Thymus (tissue), 11 donors: ENCODE data around the gene AEBP1. TPM values are rescaled to one million over a fixed set of nuclear protein-coding genes. Genes with fewer than 3 reads are reported as not detected.

Source experiments
- DNase-seq, 9 donors: peaks; one replicate each; pipeline ENCODE4 v3.0.0-alpha.2; 2013; ENCODE audit warnings: low spot score in 9 of 9, low read depth in 6 of 9, missing footprints in 1 of 9
- H3K27ac ChIP-seq, 2 donors: one replicate each; pipeline ENCODE4 v1.5.1; 2013; ENCODE audit warnings: control low read depth in 1 of 2, low read depth in 1 of 2, low read length in 1 of 2, mild to moderate bottlenecking in 1 of 2, moderate library complexity in 1 of 2
- H3K27me3 ChIP-seq, 2 donors: one replicate each; pipeline ENCODE4 v1.5.1; 2013; ENCODE audit warnings: low read length in 1 of 2; ENCODE audit not compliant: control insufficient read depth in 2 of 2, insufficient read depth in 1 of 2
- H3K36me3 ChIP-seq, 2 donors: one replicate each; pipeline ENCODE4 v1.5.1; 2013; ENCODE audit warnings: low read length in 1 of 2, mild to moderate bottlenecking in 1 of 2, moderate library complexity in 1 of 2; ENCODE audit not compliant: control insufficient read depth in 2 of 2, insufficient read depth in 2 of 2
- H3K4me1 ChIP-seq, 2 donors: one replicate each; pipeline ENCODE4 v1.5.1; 2013; ENCODE audit warnings: low read length in 2 of 2; ENCODE audit not compliant: control insufficient read depth in 2 of 2, insufficient read depth in 2 of 2
- H3K4me3 ChIP-seq, 2 donors: one replicate each; pipeline ENCODE4 v1.5.1; 2013; ENCODE audit warnings: low read length in 2 of 2, control low read depth in 1 of 2, mild to moderate bottlenecking in 1 of 2
- H3K9me3 ChIP-seq, 2 donors: one replicate each; pipeline ENCODE4 v1.5.1; 2013; ENCODE audit warnings: low read length in 1 of 2, mild to moderate bottlenecking in 1 of 2; ENCODE audit not compliant: control insufficient read depth in 2 of 2, insufficient read depth in 1 of 2
- WGBS: extraction: QIAGEN DNeasy Blood & Tissue Kit; methylation state at CpG from one replicate; pipeline ENCODE4 v1.1.7; 2013; 5-methylcytosine and 5-hydroxymethylcytosine counted together
- polyA plus RNA-seq: library from polyadenylated mRNA; stranded (reverse); fragments of 200-250 nt; gene quantifications from one replicate; pipeline ENCODE4 v1.2.3, GENCODE V29; 2013
- total RNA-seq: library from RNA; stranded (reverse); fragments of 120-200 nt; gene quantifications from one replicate; pipeline ENCODE4 v1.2.4, GENCODE V29; 2013
- donor health status: healthy.

The AEBP1 gene
- total and polyA plus RNA-seq, 2 donors, result 57.4 to 126 TPM

- WGBS, result 98% methylated on average over 21 of the region's 21 CpGs
- no peak overlapping the region for H3K27ac ChIP-seq
Observed at GRCh38 chr7:44060091-44060947, 43.8 kb upstream of the AEBP1 start.

GRCh38 chr7:44060948-44061644, 43.0 kb upstream of the AEBP1 start:
- no peak overlapping the region for H3K27ac ChIP-seq
- H3K27me3 ChIP-seq, result peaks cover 0 to 26% of the 10 kb centered on the region in 2 donors
- no peaks in the 10 kb centered on the region for H3K9me3 ChIP-seq
- peaks cover 63 to 68% of the 10 kb centered on the region in 2 donors for H3K36me3 ChIP-seq
- peaks cover 2 to 26% of the 10 kb centered on the region in 2 donors for H3K4me1 ChIP-seq
- 93% methylated on average over 8 of the region's 8 CpGs for WGBS
- H3K4me3 ChIP-seq, result no peak overlapping the region
- DNase-seq, result no peak

More at GRCh38 chr7:44060091-44060947, 43.8 kb upstream of the AEBP1 start:
- Histone ChIP-seq H3K4me1 (peaks cover 2 to 18% of the 10 kb centered on the region in 2 donors), H3K36me3 (peaks cover 68 to 70% of the 10 kb centered on the region in 2 donors), H3K27me3 (peaks cover 0 to 19% of the 10 kb centered on the region in 2 donors), H3K4me3 (no peak overlapping the region), H3K9me3 (no peaks in the 10 kb centered on the region)
- DNase-seq, result no peak

- no peak for DNase-seq
- Histone ChIP-seq H3K27ac (no peak overlapping the region), H3K4me1 (peaks cover 5 to 32% of the 10 kb centered on the region in 2 donors), H3K4me3 (no peak overlapping the region), H3K36me3 (peaks cover 57 to 62% of the 10 kb centered on the region in 2 donors), H3K27me3 (peaks cover 0 to 26% of the 10 kb centered on the region in 2 donors), H3K9me3 (no peaks in the 10 kb centered on the region)
- 90% methylated on average over 8 of the region's 8 CpGs for WGBS
Observed at GRCh38 chr7:44061645-44062179, 42.4 kb upstream of the AEBP1 start.

GRCh38 chr7:44062180-44062902, 41.8 kb upstream of the AEBP1 start:
- WGBS, result 91% methylated on average over 11 of the region's 11 CpGs
- Histone ChIP-seq H3K4me1 (peaks cover 5 to 37% of the 10 kb centered on the region in 2 donors), H3K27me3 (peaks cover 0 to 26% of the 10 kb centered on the region in 2 donors), H3K27ac (no peak overlapping the region), H3K4me3 (no peak overlapping the region), H3K36me3 (peaks cover 51 to 56% of the 10 kb centered on the region in 2 donors), H3K9me3 (no peaks in the 10 kb centered on the region)
- DNase-seq, result no peak

- Histone ChIP-seq H3K27me3 (peaks cover 0 to 26% of the 10 kb centered on the region in 2 donors), H3K36me3 (peaks cover 45 to 50% of the 10 kb centered on the region in 2 donors), H3K9me3 (no peaks in the 10 kb centered on the region), H3K4me3 (no peak overlapping the region), H3K4me1 (peaks cover 5 to 37% of the 10 kb centered on the region in 2 donors), H3K27ac (no peak overlapping the region)
- 95% methylated on average over 3 of the region's 3 CpGs for WGBS
- no peak for DNase-seq
Observed at GRCh38 chr7:44062903-44063295, 41.2 kb upstream of the AEBP1 start.

- 93% methylated on average over 10 of the region's 10 CpGs for WGBS
- Histone ChIP-seq H3K4me3 (no peak overlapping the region), H3K27me3 (peaks cover 0 to 26% of the 10 kb centered on the region in 2 donors), H3K36me3 (peaks cover 39 to 44% of the 10 kb centered on the region in 2 donors), H3K27ac (no peak overlapping the region), H3K9me3 (no peaks in the 10 kb centered on the region), H3K4me1 (peaks cover 5 to 37% of the 10 kb centered on the region in 2 donors)
- no peak for DNase-seq
Observed at GRCh38 chr7:44063547-44063893, 40.6 kb upstream of the AEBP1 start.

GRCh38 chr7:44063894-44064651, 40.1 kb upstream of the AEBP1 start:
- no peak overlapping the region for H3K27ac ChIP-seq
- peaks cover 33 to 38% of the 10 kb centered on the region in 2 donors for H3K36me3 ChIP-seq
- 81% methylated on average over 16 of the region's 16 CpGs for WGBS
- DNase-seq, result no peak
- no peak overlapping the region for H3K4me3 ChIP-seq
- peaks cover 5 to 37% of the 10 kb centered on the region in 2 donors for H3K4me1 ChIP-seq
- no peaks in the 10 kb centered on the region for H3K9me3 ChIP-seq
- peaks cover 0 to 26% of the 10 kb centered on the region in 2 donors for H3K27me3 ChIP-seq

- 62% methylated on average over 33 of the region's 33 CpGs for WGBS
- no peak for DNase-seq
- Histone ChIP-seq H3K9me3 (no peaks in the 10 kb centered on the region), H3K27ac (no peak overlapping the region), H3K36me3 (peaks cover 25 to 30% of the 10 kb centered on the region in 2 donors), H3K27me3 (peaks cover 0 to 26% of the 10 kb centered on the region in 2 donors), H3K4me1 (peaks cover 5 to 34% of the 10 kb centered on the region in 2 donors), H3K4me3 (no peak overlapping the region)
Observed at GRCh38 chr7:44064791-44065430, 39.2 kb upstream of the AEBP1 start.
